Pons (tissue), 1 donor: ENCODE measurements around the gene TWIST2.

Source experiments
- DNase-seq: peaks from one replicate; pipeline ENCODE4 v3.0.0-alpha.2; 2016; ENCODE audit warnings: low spot score

Gene TWIST2

GRCh38 chr2:238847841-238848690 is at the start of gene TWIST2:
TWIST2 (plus strand) TSS chr2:238848085; CDS start chr2:238848216, 131 bp downstream.
- peak; percentile 38 for DNase-seq

DNA sequence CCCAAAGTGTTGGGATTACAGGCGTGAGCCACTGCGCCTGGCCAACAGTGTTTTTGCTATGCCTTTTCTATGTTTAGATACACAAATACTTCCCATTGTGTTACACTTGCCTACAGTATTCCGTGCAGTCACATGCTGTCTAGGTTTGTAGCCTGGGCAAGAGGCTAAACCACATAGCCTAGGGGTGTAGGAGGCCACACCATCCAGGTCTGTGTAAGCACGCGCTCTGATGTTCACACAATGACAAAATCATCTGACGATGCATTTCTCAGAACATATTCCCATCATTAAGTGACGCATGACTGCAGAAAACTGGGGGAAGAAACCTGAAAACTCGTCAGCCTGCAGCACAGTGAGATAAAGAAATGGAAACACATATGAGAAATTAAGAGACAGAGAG is 46.1 kb upstream of the TWIST2 start:
- no peak for DNase-seq

GRCh38 chr2:238802957-238803356 is 44.9 kb upstream of the TWIST2 start:
- DNase-seq: no peak

DNA sequence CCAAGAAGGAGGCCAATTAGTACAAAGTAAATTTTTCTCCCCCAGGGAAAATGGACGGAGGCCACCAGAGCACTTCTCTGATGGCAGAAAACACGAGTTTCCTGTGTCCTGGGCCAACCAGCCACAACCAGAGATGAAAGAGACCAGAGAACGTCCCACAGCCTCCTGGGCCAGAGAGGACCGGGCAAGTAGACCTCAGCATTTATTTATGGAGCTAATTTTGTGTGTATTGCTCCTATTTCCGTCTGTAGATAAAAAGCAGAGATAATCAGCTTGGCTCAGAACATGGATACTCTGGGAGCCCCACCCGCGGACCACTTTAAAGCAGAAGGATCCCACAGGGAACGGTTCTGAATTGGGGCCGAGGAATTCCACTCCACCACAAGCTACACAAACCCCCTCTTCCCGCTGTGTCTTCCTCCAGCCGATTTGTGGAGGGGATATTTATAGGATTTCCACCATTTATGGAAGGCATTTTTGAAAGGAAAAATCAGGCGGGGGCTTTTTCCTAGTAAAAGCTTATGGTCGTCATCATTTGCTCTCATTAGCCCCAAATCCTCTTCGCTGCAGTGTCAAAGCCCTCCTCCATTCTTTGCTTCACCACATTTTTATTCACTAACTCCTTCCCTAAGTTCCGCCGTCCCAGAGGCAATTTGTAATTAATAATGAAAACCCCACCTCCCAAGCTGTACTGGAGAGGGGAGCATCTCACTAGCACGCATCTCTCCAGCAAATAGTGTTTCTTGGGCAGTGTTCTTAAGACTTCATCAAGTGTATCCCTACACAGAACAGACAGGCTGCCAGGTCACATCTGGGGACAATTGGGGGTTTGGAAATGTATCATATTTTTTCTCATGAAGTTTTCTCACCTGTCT is 43.7 kb upstream of the TWIST2 start:
- DNase-seq: no peak

DNA sequence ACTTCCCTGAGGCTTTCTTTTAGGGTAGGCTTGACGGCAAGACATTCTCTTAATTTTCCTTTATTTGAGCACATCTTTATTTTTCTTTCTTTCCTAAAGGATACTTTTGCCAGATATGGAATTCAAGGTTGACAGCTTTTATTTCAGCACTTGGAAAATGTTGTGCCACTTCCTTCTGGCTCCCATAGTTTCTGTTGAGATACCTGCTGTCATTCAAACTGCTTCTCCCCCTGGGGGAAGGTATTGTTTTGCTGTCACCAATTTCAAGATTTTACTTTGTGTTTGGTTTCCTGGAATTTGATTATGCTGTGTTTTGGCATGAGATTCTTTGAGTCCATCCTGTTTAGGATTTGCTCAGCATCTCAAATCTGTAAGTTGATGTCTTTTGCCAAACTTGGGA is 39.1 kb upstream of the TWIST2 start:
- DNase-seq: no peak

GRCh38 chr2:238810321-238810720 is 37.6 kb upstream of the TWIST2 start:
- DNase-seq: no peak

DNA sequence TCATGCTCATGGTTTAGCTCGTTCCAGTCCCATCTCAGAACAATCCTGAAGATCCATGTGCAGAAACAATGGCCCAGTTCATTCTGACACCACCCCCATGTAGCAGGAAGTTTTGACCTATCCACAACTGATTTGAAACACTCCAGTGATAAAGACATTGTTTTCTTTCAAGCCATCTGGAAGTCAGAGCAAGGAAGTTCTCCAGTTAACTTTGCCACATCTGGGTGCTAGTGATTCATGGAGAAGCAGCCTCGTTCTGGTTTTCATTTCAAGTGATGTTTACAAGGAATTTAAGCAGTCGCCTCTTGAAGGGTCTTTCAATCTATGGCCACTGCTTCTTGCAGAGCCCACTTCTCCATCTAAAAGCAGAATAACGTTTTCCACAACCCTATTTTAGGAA is 36.6 kb upstream of the TWIST2 start:
- no peak for DNase-seq

- DNase-seq: no peak
These were observed 36.1 kb upstream of the TWIST2 start for GRCh38 chr2:238811759-238812158.

- no peak for DNase-seq
These were observed 34.8 kb upstream of the TWIST2 start for GRCh38 chr2:238813109-238813508.

DNA sequence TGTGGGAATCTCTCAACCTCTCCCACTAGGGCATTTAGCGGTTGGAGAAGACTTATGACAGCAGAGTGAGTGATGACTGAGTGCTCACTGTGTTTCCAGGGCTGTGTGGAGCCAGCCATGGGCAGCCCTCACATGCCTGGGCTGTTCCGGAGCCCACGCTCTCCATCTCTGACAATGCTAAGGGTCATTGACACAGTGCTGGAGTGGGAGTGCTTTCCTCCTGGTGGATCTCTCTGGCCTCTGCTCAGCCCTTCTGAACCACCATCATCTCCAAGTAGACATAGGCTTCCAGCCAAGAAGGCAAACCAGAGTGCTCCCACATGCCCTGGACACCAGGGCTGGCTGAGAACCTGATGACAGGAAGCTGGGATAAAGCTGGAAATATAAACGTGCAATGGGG is 33.1 kb upstream of the TWIST2 start:
- no peak for DNase-seq

- DNase-seq: no peak
These were observed 31.6 kb upstream of the TWIST2 start for GRCh38 chr2:238816291-238816690.

- no peak for DNase-seq
These were observed 30.5 kb upstream of the TWIST2 start for GRCh38 chr2:238817382-238817781.

- DNase-seq: no peak
These were observed 30.0 kb upstream of the TWIST2 start for GRCh38 chr2:238817891-238818290.

- DNase-seq: no peak
These were observed 29.3 kb upstream of the TWIST2 start for GRCh38 chr2:238818561-238818960.

- DNase-seq: no peak
These were observed 27.7 kb upstream of the TWIST2 start for GRCh38 chr2:238820197-238820596.

- no peak for DNase-seq
These were observed 27.0 kb upstream of the TWIST2 start for GRCh38 chr2:238820916-238821315.

DNA sequence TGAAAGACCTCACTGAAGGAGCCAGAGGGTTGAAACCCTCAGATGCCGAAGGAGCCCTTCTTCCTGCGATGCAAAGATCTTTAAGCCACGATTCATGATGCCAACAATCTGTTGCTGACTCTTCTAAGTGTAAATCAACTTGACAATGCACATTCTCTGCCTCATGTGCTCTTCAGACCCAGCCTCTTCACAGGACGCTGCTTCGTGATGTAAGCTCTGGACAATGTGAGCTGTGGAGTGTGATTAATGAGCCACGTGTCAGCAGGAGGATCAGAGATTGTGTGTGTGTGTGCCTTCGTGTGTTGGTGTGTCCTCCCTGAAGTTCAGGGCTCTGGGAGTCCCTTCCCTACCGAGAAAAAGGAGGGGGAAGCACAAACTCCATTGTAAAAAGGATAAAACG is 26.5 kb upstream of the TWIST2 start:
- DNase-seq: no peak

- no peak for DNase-seq
These were observed 25.8 kb upstream of the TWIST2 start for GRCh38 chr2:238821944-238822670.

DNA sequence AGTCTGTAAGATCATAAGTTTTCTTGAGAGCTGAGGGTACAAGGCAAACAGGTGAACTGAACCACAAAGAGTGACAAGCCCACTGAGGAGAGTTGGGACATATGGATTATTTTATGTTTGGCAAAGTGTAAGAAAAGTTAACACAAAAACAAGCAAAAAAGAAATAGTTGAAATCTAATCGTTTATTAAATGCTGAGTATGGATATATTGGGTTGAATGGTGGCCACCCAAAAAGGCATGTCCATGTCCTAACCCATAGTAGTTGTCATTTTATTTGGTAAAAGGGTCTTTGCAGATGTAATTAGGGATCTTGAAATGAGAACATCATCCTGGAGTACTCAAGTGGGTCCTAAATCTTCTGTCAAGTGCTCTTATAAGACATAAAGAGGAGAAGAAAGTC is 24.9 kb upstream of the TWIST2 start:
- no peak for DNase-seq

- DNase-seq: no peak
These were observed 16.7 kb upstream of the TWIST2 start for GRCh38 chr2:238831177-238831576.

GRCh38 chr2:238834982-238835381 is 12.9 kb upstream of the TWIST2 start:
- DNase-seq: no peak

DNA sequence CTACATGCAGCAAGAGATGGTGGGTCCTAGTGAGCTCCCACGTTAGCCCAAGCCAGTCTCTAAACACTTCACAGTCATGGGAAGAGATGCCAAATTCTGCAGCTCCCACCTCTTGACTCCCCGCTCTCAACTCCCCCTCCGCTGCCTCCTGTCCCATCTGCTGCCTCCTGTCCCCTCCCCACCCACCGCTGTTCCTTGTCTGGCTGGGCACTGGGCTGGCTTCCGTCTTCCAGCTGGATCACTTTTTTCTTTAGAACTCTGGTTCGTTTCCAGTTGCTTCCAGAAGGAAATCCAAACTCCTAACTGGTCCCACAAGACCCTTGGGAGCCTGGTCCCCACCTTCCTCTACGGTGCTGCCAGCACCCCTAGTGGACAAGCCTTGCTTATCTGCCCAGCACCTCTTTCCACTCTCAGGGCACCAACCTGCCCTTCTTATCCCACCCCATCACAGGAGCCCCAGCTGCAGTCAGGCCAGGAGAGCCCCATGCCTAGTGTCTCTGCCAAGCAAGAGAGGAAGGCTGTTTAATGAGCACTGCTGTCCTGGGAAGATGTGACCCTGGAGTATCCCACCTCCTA is 12.1 kb upstream of the TWIST2 start:
- no peak for DNase-seq
